ENCODE measurements around the gene SEMA6B. TPM values are rescaled to one million over a fixed set of nuclear protein-coding genes. Genes with fewer than 3 reads are reported as not detected.
"Not testable (repeated sequence)": the region's sequence is repeated elsewhere in the genome, so short reads cannot be mapped to it uniquely, and the experiment has no call there.

Gene SEMA6B
- total RNA-seq, 1 experiment from 2014 or later = 35.7 TPM

- in situ Hi-C loops (cut with HindIII; ENCODE audit: low pct_unique_long_range_greater_than_20kb, low sequenced_read_pairs) = no loop called here
- no peak for DNase-seq (ENCODE audit: low read depth)
These were observed 20.3 kb downstream of the SEMA6B start for GRCh38 chr19:4539169-4539692.

GRCh38 chr19:4538601-4538954, 20.9 kb downstream of the SEMA6B start:
- no peak for DNase-seq (ENCODE audit: low read depth)
- in situ Hi-C loops (cut with HindIII; ENCODE audit: low pct_unique_long_range_greater_than_20kb, low sequenced_read_pairs) = no loop called here

DNA sequence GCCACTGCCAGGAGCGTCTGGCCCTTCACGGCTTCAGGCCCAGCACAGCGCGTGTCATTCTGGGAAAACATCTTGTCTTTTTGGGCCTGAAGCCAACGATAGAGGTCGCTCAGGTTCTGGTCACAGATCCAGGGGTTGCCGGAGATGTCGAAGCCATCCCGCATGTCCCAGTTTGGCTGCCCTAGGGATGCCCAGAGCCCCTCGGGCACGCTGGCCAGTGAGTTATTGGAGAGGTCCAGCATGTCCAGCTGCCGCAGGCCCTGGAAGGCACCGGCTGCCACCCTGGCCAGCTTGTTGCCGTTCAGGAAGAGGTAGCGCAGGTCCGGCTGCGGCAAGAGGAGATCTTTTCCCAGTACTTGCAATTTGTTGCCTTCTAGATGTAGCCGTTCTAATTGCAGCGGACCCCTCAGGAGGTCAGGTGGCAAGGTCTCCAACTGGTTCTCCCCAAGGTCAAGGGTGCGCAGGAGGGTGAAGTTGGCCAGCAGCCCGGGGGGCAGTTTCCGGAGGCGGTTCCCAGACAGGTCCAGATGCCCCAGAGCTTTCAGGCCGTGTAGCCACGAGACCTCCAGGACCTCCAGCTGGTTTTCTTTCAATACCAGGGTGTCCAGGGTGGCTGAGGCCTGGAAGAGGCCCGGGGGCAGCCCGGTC, 21.4 kb downstream of the SEMA6B start:
- DNase-seq (ENCODE audit: low read depth) = no peak
- in situ Hi-C loops (cut with HindIII; ENCODE audit: low pct_unique_long_range_greater_than_20kb, low sequenced_read_pairs) = no loop called here

DNA sequence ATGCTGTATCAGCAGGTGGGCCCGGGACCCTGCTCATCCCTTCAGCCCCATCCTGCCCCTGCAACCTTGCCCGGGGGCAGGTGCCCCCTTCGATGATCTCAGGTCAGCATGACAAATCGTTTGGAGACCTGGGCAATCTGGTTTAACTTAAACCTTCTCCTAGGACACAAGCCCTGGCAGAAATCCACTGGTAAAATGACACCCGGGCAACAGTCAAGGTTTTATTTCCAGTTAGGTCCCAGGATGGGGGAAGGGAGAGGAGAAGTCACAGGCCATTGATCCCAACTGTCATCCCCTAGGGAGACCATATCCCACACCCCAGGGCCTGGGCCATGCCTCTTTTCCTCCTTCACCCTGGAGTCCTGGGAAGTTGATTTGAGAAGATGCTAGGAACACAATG, 22.7 kb downstream of the SEMA6B start:
- in situ Hi-C loops (cut with HindIII; ENCODE audit: low pct_unique_long_range_greater_than_20kb, low sequenced_read_pairs) = no loop called here
- DNase-seq (ENCODE audit: low read depth) = peak; percentile 34

- peak; percentile 85 for DNase-seq (ENCODE audit: low read depth)
- in situ Hi-C loops (cut with HindIII; ENCODE audit: low pct_unique_long_range_greater_than_20kb, low sequenced_read_pairs) = no loop called here
These were observed 24.4 kb downstream of the SEMA6B start, which contains the start of gene PLIN5 for GRCh38 chr19:4534836-4535658. TSS of gene PLIN5 (minus strand) at chr19:4535224. CDS start at chr19:4534074, 1,150 bp downstream.

GRCh38 chr19:4533835-4534424, 25.6 kb downstream of the SEMA6B start:
- DNase-seq (ENCODE audit: low read depth) = no peak
- in situ Hi-C loops (cut with HindIII; ENCODE audit: low pct_unique_long_range_greater_than_20kb, low sequenced_read_pairs) = no loop called here

DNA sequence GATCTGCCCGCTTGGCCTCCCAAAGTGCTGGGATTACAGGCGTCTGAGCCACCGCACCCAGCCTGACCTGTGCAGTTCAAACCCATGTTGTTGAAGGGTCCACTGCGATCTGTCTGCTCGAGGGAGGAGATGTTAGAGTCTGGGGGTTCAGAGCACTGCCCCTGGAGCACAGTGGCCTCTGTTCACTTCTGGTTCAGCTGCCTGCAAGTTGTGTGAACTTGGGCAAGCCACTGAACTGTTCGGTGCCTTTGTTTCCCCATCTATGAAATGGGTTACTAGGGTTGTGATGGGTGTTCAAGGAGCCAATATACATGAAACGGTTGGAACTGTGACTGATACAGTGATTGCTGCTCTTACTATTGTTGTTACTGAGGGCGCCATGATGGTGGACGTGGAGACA, 26.1 kb downstream of the SEMA6B start:
- DNase-seq (ENCODE audit: low read depth) = no peak
- in situ Hi-C loops (cut with HindIII; ENCODE audit: low pct_unique_long_range_greater_than_20kb, low sequenced_read_pairs) = no loop called here

GRCh38 chr19:4531562-4532165, 27.8 kb downstream of the SEMA6B start:
- in situ Hi-C loops (cut with HindIII; ENCODE audit: low pct_unique_long_range_greater_than_20kb, low sequenced_read_pairs) = no loop called here

GRCh38 chr19:4529924-4530522, 29.5 kb downstream of the SEMA6B start:
- no peak for DNase-seq (ENCODE audit: low read depth)
- in situ Hi-C loops (cut with HindIII; ENCODE audit: low pct_unique_long_range_greater_than_20kb, low sequenced_read_pairs) = no loop called here

More at GRCh38 chr19:4531562-4532165, 27.8 kb downstream of the SEMA6B start:
- DNase-seq (ENCODE audit: low read depth) = no peak

GRCh38 chr19:4528843-4529242, 30.6 kb downstream of the SEMA6B start:
- DNase-seq (ENCODE audit: low read depth) = no peak
- in situ Hi-C loops (cut with HindIII; ENCODE audit: low pct_unique_long_range_greater_than_20kb, low sequenced_read_pairs) = no loop called here

- in situ Hi-C loops (cut with HindIII; ENCODE audit: low pct_unique_long_range_greater_than_20kb, low sequenced_read_pairs); DNase-seq (ENCODE audit: low read depth): not testable (repeated sequence)
These were observed 32.1 kb downstream of the SEMA6B start for GRCh38 chr19:4527377-4527776.

DNA sequence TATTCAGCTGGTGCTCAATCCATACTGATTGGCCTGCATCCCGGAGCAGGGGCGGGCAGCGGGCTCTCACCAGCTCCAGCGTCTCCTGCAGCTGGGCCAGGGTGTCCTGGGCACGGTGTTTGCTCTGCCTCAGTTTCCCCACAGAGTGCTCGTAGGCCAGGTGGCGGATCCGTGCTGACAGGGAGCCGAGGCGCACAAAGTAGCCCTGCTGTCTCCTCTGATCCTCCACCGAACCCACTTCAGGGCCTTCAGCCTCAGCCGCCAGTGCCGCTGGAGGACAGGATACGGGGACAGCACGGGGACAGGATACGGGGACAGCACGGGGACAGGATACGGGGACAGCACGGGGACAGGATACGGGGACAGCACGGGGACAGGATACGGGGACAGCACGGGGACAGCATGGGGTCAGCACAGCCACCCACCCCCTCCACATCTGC, 33.9 kb downstream of the SEMA6B start:
- DNase-seq (ENCODE audit: low read depth) = no peak
- in situ Hi-C loops (cut with HindIII; ENCODE audit: low pct_unique_long_range_greater_than_20kb, low sequenced_read_pairs) = no loop called here

- in situ Hi-C loops (cut with HindIII; ENCODE audit: low pct_unique_long_range_greater_than_20kb, low sequenced_read_pairs) = no loop called here
- DNase-seq (ENCODE audit: low read depth) = no peak
These were observed 34.5 kb downstream of the SEMA6B start for GRCh38 chr19:4524808-4525562.

DNA sequence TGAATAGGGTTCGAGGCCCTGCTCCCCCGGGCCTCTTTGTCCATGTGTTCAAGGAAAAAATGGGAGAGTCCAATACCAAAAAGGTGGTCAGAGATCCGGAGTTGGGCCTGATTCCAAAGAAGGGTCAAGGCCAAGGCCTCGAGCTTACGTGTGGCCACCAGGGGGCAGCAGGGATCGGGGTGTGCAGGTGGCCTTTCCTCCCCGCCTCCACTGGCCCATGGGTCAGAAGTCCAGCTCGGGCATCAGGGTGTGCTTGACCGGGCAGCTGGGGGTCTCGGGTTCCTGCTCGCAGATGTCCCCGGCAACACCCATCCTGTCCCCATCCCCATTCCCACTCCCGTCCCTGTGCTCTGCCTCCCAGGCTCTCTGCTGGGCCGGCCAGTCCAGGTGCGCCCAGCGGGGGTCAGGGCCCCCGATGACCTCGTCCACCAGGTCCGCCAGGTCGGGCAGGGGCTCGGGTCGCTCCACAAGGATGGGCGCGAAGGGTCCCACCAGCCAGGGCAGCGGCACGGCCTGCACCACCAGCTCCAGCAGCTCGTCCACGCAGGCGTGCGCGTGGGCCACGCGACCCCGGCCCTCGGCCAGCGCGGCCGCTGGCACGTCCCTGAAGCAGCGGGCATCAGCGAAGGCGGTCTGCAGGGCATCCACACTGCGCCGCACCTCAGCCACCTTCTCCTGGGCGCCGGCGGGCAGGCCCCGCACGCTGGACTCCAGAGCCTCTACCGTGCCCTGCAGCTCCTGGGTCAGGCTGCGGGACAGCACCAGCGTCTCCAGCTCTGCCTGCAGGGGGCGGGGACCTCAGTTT, 36.0 kb downstream of the SEMA6B start:
- no peak for DNase-seq (ENCODE audit: low read depth)
- in situ Hi-C loops (cut with HindIII; ENCODE audit: low pct_unique_long_range_greater_than_20kb, low sequenced_read_pairs) = no loop called here

DNA sequence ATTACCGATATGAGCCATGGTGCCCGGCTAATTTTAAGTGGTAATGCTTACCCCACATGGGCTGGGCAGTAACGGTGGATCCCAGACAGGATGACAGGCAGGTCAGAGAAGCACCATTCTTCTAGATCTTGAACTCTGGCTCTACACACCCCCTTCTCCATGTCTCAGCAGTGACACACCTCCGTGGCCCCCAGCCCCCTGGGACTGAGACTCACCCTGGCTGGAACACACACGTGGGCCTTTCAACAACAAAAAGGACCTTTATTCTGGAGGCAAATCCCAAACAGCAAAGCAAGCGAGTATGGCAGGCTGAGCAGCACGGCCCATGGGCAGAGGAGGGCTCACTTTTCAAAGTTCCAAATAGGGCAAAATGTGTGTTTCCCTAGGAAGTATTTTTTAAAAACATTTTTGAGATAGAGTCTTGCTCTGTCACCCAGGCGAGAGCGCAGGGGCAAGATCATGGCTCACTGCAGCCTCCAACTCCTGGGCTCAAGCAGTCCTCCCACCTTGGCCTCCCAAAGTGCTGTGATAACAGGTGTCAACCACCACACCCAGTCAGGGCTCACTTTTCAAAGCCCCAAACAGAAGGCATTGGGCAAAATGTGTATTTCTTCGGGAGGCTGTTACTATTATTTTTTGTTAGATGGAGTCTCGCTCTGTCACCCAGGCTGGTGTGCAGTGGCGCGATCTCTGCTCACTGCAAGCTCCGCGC, 37.0 kb downstream of the SEMA6B start:
- in situ Hi-C loops (cut with HindIII; ENCODE audit: low pct_unique_long_range_greater_than_20kb, low sequenced_read_pairs) = no loop called here
- DNase-seq (ENCODE audit: low read depth) = no peak

DNA sequence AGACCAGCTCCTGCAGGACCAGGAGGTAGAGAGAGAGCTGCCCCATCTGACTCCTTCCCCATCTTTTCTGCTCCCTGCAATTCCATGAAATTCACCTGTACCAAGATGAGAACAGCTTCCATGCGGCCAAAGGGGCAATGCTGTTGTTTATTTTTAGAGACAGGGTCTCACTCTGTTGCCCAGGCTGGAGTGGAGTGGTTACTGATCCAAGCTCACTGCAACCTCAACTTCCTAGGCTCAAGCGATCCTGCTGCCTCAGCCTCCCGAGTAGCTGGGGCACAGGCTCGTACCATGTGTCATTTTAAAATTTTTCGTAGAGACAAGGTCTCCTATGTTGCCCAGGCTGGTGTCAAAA, 37.6 kb downstream of the SEMA6B start:
- in situ Hi-C loops (cut with HindIII; ENCODE audit: low pct_unique_long_range_greater_than_20kb, low sequenced_read_pairs) = no loop called here
- no peak for DNase-seq (ENCODE audit: low read depth)
